ENCODE data around the gene ATP10B. TPM values are rescaled to one million over a fixed set of nuclear protein-coding genes. Genes with fewer than 3 reads are reported as not detected.
A peak's percentile ranks its signal among the peaks of the same experiment; 100 is the strongest.

Gene ATP10B
- total RNA-seq, 1 experiment from 2014 or later: 0.11 TPM

- CTCF ChIA-PET: no interaction called here
Observed at GRCh38 chr5:160802592-160802991, 49.4 kb downstream of the ATP10B start.

GRCh38 chr5:160800375-160801275, 51.4 kb downstream of the ATP10B start:
- ATAC-seq: no peak
- H3K36me3 Mint-ChIP-seq: no peaks in the 10 kb centered on the region
- H3K4me1 Mint-ChIP-seq: 0 out of 2 replicates have a peak, but pooled peaks cover 2% of the 10 kb centered on the region
- no peak for DNase-seq (ENCODE audit: low spot score)
- no peak overlapping the region for H3K4me3 Mint-ChIP-seq
- TF ChIP-seq CTCF (IDR thresholded peaks at IDR 0.05): no peak
- TF ChIP-seq USF2 (CRISPR knock-in tag; IDR thresholded peaks at IDR 0.05): no peak
- TF ChIP-seq ZNF263 (CRISPR knock-in tag; IDR thresholded peaks at IDR 0.05; ENCODE audit: low read depth): no peak
- no peak for TF ChIP-seq SMAD3 (CRISPR knock-in tag; IDR thresholded peaks at IDR 0.05; ENCODE audit: borderline replicate concordance)
- no peak for TF ChIP-seq E2F1 (CRISPR knock-in tag; IDR thresholded peaks at IDR 0.05)
- TF ChIP-seq STAT6 (CRISPR knock-in tag; conservative IDR thresholded peaks at IDR 0.05; ENCODE audit: low read depth): no peak
- no peak for TF ChIP-seq NFYB (CRISPR knock-in tag; conservative IDR thresholded peaks at IDR 0.05; ENCODE audit: low read depth)
- CTCF ChIA-PET: interaction anchor here (0.9 kb wide), 1 partner anchor 14 kb away, joined by 3 read pairs; no protein-coding TSS in a partner anchor
- H3K9me3 Mint-ChIP-seq: no peaks in the 10 kb centered on the region
- H3K27ac Mint-ChIP-seq: no peak overlapping the region
- POLR2A ChIA-PET: no interaction called here
- H3K27me3 Mint-ChIP-seq (ENCODE audit: low read depth): no peaks in the 10 kb centered on the region

More at GRCh38 chr5:160802592-160802991, 49.4 kb downstream of the ATP10B start:
- no peaks in the 10 kb centered on the region for H3K9me3 Mint-ChIP-seq
- no peaks in the 10 kb centered on the region for H3K36me3 Mint-ChIP-seq
- DNase-seq (ENCODE audit: low spot score): no peak
- POLR2A ChIA-PET: no interaction called here
- H3K4me1 Mint-ChIP-seq: 0 out of 2 replicates have a peak, but pooled peaks cover 2% of the 10 kb centered on the region
- peak; percentile 50; the same call in 1 of the 2 replicates for ATAC-seq
- no peak overlapping the region for H3K4me3 Mint-ChIP-seq
- no peaks in the 10 kb centered on the region for H3K27me3 Mint-ChIP-seq (ENCODE audit: low read depth)
- H3K27ac Mint-ChIP-seq: no peak overlapping the region
- TF ChIP-seq ZNF416 (CRISPR knock-in tag; IDR thresholded peaks at IDR 0.05): no peak
- no peak for TF ChIP-seq E2F4 (CRISPR knock-in tag; IDR thresholded peaks at IDR 0.05; ENCODE audit: borderline replicate concordance, low read depth)

GRCh38 chr5:160799184-160799583, 52.8 kb downstream of the ATP10B start:
- no peaks in the 10 kb centered on the region for H3K27me3 Mint-ChIP-seq (ENCODE audit: low read depth)
- H3K27ac Mint-ChIP-seq: no peak overlapping the region
- no peak for ATAC-seq
- ChIA-PET CTCF (no interaction called here), POLR2A (no interaction called here)
- TF ChIP-seq ZNF532 (CRISPR knock-in tag; IDR thresholded peaks at IDR 0.05; ENCODE audit: borderline replicate concordance) (no peak), NFYB (CRISPR knock-in tag; conservative IDR thresholded peaks at IDR 0.05; ENCODE audit: low read depth) (no peak)
- no peak overlapping the region for H3K4me3 Mint-ChIP-seq
- no peaks in the 10 kb centered on the region for H3K36me3 Mint-ChIP-seq
- no peak for DNase-seq (ENCODE audit: low spot score)
- no peaks in the 10 kb centered on the region for H3K9me3 Mint-ChIP-seq
- 0 out of 2 replicates have a peak, but pooled peaks cover 2% of the 10 kb centered on the region for H3K4me1 Mint-ChIP-seq

Measured in WTC11 (cell line).